HUDEP-2 (cell line): Measurements from ENCODE around the gene EPSTI1.
"Not testable (repeated sequence)": the region's sequence is repeated elsewhere in the genome, so short reads cannot be mapped to it uniquely, and the experiment has no call there.

Experiments used
- DNase-seq, 76 experiments: peaks; one replicate each; lab custom pipeline; 2025; ENCODE audit not compliant: unreplicated experiment in 76 of 76; lab: John Stamatoyannopoulos, UW

The EPSTI1 gene

GRCh38 chr13:43006893-43007631 is 15.0 kb upstream of the EPSTI1 start:
- DNase-seq: no peak

DNA sequence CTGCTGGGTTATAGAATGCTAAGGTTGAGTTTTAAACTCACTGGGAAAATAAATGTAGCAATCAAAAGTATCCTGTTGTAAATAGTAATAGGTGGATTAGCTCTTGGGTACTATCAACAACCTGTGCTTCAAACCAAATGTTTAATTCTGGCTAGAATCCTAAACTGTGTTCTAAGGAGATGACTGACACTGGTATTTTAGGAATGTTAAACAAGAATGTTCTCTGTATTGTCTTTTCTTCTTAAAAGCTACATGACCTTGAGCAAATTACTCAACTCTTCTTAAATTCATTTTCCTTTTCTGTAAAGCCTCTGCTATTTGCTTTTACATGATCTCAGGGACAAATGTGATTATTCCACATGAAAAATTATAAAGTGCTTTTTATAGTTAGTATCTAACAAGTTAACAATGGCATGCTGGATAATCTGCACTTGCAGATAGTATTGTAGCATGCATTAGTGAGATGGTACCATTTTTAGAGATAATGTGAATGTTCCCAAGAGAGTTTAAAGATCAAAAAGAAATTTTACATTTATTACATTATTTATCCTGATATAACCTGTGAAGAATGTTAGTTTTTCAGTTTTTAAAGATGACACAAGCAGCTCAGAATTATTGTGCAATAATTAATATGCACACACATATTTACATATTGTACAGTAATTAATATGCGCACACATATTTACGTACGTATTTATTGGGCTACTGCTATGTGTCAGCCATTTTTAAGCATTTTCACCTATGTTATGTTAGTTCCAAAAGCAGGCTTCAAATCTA is 13.6 kb upstream of the EPSTI1 start:
- no peak for DNase-seq

DNA sequence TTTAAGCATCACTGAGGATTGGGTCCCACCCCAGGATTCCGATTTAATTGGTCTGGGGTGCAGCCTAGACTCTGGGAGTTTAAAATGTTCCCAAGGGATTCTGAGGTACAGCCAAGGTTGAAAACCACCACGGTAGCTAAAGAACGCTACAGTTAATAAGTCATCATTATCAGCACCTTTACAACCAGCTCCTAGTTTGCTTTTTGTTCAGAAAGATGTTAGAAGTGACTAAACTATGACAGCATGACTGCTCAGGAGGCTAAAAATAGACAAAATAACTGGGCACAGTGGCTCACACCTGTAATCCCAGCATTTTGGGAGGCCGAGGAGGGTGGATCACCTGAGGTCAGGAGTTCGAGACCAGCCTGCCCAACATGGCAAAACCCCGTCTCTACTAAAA is 11.7 kb upstream of the EPSTI1 start:
- no peak for DNase-seq

DNA sequence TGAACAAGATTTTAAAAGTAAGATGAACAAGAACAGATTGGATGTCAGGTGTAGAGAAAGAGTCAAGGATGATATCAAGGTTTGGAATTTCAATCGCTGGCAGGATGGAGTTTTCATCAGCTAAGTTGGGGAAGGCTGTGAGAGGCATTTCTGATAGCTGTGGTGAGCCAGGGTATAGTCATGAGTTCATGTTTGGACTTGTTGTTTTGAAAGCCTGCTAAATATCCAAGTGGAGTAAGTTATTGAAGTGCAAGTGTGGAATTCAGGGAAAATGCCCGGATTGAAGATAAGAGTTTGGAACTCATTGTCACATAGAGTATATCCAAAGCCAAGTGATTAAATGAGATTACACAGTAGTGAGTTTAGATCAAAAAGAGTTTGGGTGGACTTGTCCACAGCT is 11.0 kb upstream of the EPSTI1 start:
- no peak for DNase-seq

- DNase-seq: no peak
Measured at GRCh38 chr13:43002021-43002420, 10.0 kb upstream of the EPSTI1 start.

GRCh38 chr13:43000676-43001075 is 8.6 kb upstream of the EPSTI1 start:
- no peak for DNase-seq

- DNase-seq: peak in 1 of 76 experiments; percentile 1
Measured at GRCh38 chr13:42999491-42999890, 7.5 kb upstream of the EPSTI1 start.

DNA sequence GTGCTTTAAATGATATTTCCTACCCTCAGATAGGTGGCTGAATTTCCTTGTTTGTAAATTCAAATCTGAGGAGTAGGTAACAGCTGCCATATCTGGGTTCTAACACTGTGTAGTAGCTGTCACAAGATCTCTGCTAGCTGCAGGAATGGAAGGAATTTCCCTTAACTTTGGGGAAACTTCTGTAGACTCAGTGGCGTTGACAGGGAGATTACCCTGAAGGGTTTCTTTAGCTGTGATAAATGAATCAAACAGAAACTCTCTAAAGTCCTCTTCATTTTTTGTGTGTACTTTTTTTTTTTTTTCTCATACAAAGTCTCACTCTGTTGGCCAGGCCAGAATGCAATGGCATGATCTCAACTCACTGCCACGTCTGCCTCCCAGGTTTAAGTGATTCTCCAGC is 5.3 kb upstream of the EPSTI1 start:
- no peak for DNase-seq

DNA sequence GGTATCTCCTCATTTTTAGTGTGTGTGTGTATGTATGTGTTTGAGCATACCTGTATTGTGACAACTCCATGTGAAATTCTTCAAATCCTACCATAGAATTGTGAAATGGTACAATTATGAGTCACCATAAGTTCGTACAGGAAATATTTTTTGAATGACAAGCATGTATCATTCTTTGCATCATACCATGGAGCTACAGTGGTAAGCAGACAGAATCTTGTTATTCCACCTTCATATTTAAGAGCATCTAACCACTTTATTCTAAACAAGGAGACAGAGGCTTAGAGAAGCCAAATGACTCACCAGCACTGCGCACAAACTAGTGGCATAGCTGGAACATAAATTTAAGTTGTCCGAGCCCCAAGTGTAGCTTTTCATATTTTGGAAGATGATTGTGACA is 4.5 kb upstream of the EPSTI1 start:
- DNase-seq: no peak

DNA sequence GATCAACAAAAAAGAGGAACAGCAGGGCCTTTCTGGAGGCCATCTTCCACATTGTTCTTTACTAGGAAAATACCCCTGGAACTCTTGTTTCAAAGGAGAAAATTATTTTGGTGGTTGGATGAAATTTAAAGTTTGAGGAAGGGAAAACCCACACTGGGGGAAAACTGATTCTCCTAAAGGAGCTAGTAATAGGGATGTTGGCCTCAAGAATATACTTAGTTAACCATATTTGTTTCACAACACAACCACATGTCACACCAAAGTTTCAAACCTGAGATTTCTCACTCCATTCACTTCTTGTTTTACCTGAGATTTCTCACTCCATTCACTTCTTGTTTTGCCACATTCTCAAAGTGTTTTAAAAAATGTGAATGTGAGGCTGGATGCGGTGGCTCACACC is 2.8 kb upstream of the EPSTI1 start:
- DNase-seq: no peak

DNA sequence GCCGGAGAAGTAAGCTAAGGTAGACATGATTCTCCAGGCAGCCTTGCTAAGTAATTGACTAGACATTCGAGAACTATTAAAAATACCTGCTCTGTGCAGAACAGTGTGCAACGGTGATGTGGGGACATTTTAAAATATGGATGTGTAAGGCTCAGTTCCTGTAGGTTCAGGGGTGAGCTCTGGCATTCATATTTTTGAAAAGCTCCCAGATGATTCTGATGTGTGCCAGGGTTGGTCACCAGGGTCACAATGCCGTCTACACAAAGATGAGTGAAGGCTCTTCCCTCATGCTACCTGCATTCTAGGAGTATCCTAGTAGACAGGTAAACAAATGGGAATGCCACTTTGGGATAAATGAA is 702 bp upstream of the EPSTI1 start:
- DNase-seq: no peak

- not testable (repeated sequence) for DNase-seq
Measured at GRCh38 chr13:42991233-42991897, 676 bp downstream of the EPSTI1 start.

GRCh38 chr13:42990291-42991232 is 1.5 kb downstream of the EPSTI1 start:
- DNase-seq: no peak

DNA sequence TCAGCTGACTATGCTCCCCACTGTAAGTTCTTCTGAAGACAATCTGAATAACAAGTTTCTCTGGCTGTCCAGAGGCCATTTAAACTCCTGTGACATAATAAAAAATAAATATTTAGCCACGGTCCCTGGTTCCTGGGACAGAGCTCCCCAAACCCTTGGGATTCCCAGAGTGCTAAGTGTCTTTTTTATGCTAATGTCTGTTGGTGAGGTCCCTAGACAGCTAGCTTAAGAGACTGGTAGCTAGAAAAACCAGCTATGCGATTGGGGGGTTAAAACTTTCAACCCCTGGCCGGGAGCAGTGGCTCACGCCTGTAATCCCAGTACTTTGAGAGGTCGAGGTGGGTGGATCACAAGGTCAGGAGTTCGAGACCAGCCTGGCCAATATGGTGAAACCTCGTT is 5.9 kb downstream of the EPSTI1 start:
- no peak for DNase-seq

GRCh38 chr13:42985312-42986175 is 6.5 kb downstream of the EPSTI1 start:
- no peak for DNase-seq

- DNase-seq: no peak
Measured at GRCh38 chr13:42984691-42985090, 7.3 kb downstream of the EPSTI1 start.

GRCh38 chr13:42984026-42984425 is 8.0 kb downstream of the EPSTI1 start:
- no peak for DNase-seq

DNA sequence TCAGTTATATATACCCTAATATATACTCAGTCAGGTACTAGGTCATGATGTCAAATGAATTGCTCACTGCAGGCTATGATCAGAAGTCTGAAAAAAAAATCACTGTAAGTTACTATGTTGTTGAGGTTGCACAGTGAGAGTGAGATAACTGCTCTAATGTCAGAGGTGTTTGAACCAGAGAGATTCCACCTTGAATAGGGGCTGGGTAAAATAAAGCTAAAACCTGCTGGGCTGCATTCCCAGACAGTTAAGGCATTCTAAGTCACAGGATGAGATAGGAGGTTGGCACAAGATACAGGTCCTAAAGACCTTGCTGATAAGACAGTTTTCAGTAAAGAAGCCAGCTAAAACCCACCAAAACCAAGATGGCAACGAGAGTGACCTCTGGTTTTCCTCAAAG is 10.2 kb downstream of the EPSTI1 start:
- DNase-seq: no peak

DNA sequence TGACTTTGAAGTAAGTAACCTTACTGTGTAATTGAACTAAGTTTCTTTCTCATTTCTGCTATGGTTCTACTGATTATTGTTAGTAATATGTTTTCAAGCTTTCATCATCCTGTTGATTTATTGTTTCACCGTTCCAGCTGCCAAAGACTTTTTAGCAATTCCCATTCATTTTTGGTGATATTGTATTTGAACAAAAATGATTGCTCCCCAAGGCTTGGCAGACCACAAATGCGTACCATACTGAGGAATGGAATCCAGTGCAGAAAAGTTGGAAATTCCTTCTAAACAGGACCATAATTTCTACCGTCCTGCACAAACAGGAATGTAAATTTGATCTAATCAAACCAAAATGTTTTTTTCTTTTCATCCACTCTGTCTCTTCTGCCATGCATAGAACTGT is 10.7 kb downstream of the EPSTI1 start:
- no peak for DNase-seq

DNA sequence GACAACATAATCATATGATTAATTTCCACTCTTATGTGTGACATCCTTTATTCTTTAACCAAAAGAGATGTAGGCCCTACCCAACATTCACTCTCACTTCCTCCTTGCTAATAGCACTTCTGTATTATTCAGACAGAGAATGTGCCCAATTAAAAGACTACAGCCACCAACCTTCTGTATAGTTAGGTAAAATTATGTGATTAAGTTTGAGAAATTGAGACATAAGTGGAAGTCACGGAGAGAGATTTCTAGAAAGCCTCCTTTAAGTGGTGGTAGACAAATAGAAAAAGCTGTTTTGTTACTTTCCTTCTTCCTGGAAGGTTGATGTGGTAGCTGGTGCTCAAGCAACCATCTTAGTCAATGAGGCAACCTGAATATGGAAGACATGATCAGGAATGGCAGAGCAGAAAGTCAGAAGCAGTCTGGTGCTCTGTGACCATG is 14.8 kb downstream of the EPSTI1 start:
- DNase-seq: no peak
